Activated B cell treated with CpG ODN at 0.5 μM for 24 hours (primary cell): ENCODE data around the gene RNF146. TPM values are rescaled to one million over a fixed set of nuclear protein-coding genes. Genes with fewer than 3 reads are reported as not detected.
"Not testable (repeated sequence)": the region's sequence is repeated elsewhere in the genome, so short reads cannot be mapped to it uniquely, and the experiment has no call there.

Experiments
- ATAC-seq: fragments of 200-7000 bp; cut with Tn5 transposase; one replicate; pipeline ENCODE4 v1.10.0; 2021; ENCODE audit warnings: low read depth, mild to moderate bottlenecking, moderate library complexity
- CTCF ChIA-PET: fragments of 350-600 bp; sonication (Branson Sonifier 250); formaldehyde crosslinking; loops from one replicate; lab custom pipeline; 2021; ENCODE audit warnings: antibody characterized with exemption; lab: Charles Lee
- POLR2A ChIA-PET: fragments of 350-600 bp; sonication (Branson Sonifier 250); formaldehyde crosslinking; loops from one replicate; lab custom pipeline; 2021; ENCODE audit warnings: antibody characterized with exemption; lab: Charles Lee
- DNase-seq: peaks from one replicate; pipeline ENCODE4 v3.0.0; 2022
- H3K27ac Mint-ChIP-seq: one replicate; pipeline ENCODE4 v1.8.0; 2020; ENCODE audit warnings: mixed read lengths
- H3K27me3 Mint-ChIP-seq: one replicate; pipeline ENCODE4 v1.8.0; 2021; ENCODE audit warnings: mixed read lengths
- H3K36me3 Mint-ChIP-seq: one replicate; pipeline ENCODE4 v1.8.0; 2021; ENCODE audit warnings: low read depth, mixed read lengths
- H3K4me1 Mint-ChIP-seq: one replicate; pipeline ENCODE4 v1.8.0; 2021; ENCODE audit warnings: mixed read lengths
- H3K4me3 Mint-ChIP-seq: one replicate; pipeline ENCODE4 v1.8.0; 2020; ENCODE audit warnings: mild to moderate bottlenecking, mixed read lengths
- H3K9me3 Mint-ChIP-seq: one replicate; pipeline ENCODE4 v1.8.0; 2020; ENCODE audit warnings: mixed read lengths
- intact Hi-C: fragments of 100-400 bp; cut with micrococcal nuclease; formaldehyde crosslinking; loops from one replicate; pipeline ENCODE4 v1.15.1; 2024
- total RNA-seq: library from RNA; stranded (reverse); gene quantifications from 2 replicates; pipeline ENCODE4 v1.2.3, GENCODE V29; 2022
- TF ChIP-seq, protein P1 (sequence below): fragments of 200-600 bp; IDR thresholded peaks from one replicate; pipeline ENCODE4 v1.8.0; 2022; ENCODE audit warnings: antibody characterized with exemption, mild to moderate bottlenecking

The RNF146 gene
- total RNA-seq, 1 donor from 2014 or later: 35.3 TPM

DNA sequence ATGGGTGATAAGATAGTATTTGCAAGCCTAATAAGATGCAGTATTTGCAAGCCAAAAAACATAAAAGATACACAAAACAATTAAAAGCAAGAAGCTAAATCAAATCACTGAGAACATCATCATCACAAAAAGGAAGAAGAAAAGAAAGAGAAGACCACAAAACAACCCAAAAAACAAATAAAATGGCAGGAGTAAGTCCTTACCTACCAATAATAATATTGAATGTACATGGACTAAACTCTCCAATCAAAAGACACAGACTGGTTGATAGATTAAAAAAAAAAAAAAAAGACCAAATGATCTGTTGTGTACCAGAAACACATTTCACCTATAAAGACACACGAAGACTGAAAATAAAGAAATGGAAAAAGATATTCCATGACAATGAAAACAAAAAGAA, 39.1 kb downstream of the RNF146 start:
- Mint-ChIP-seq H3K4me3 (no peak overlapping the region), H3K4me1 (peaks cover 37% of the 10 kb centered on the region), H3K27me3 (no peaks in the 10 kb centered on the region), H3K36me3 (peaks cover 68% of the 10 kb centered on the region), H3K9me3 (peaks cover 6% of the 10 kb centered on the region), H3K27ac (no peak overlapping the region)
- POLR2A ChIA-PET: interaction anchor here (0.7 kb wide), 1 partner anchor 1525 kb away, joined by 4 read pairs; no protein-coding TSS in a partner anchor
- TF ChIP-seq, protein P1, sequence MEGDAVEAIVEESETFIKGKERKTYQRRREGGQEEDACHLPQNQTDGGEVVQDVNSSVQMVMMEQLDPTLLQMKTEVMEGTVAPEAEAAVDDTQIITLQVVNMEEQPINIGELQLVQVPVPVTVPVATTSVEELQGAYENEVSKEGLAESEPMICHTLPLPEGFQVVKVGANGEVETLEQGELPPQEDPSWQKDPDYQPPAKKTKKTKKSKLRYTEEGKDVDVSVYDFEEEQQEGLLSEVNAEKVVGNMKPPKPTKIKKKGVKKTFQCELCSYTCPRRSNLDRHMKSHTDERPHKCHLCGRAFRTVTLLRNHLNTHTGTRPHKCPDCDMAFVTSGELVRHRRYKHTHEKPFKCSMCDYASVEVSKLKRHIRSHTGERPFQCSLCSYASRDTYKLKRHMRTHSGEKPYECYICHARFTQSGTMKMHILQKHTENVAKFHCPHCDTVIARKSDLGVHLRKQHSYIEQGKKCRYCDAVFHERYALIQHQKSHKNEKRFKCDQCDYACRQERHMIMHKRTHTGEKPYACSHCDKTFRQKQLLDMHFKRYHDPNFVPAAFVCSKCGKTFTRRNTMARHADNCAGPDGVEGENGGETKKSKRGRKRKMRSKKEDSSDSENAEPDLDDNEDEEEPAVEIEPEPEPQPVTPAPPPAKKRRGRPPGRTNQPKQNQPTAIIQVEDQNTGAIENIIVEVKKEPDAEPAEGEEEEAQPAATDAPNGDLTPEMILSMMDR: no peak
- DNase-seq (no peak), ATAC-seq (no peak)
- CTCF ChIA-PET: interaction anchor here (1.4 to 7.4 kb wide), 3 partner anchors 14 to 233 kb away, joined by 6 to 60 read pairs (median 30); no protein-coding TSS in a partner anchor
- intact Hi-C loops: no loop called here

DNA sequence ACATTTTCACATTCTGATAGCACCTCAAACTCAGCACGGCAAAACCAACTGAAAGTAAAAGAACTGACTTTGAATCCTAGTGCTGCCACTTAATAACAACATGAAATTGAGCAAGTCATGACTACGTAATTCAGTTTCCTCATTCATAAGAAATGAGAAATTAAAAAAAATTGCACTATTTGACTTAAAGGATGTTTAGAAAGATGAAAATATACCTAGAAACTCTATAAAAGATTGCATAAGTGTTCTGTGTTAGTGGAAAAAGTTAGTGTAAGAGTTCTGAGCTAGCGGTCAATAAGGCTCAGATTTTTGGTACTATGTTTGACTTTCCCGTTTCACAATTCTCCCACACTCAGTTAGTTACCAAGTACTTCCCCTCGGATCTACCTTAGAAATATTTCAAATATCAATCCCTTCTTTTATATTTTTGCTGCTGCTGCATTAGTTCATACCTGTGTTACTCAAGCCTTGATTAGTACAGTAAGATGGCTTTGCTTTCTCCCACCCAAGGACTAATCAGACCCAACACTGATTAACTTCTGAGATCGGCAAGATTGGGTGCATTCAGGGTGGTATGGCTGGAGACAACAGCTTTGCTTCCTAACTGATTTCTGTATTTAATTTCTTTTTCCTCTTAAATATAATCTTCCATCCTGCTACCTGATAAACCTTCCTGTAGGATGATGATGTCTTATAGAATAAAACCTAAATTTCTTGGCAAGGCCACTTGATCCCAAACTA, 50.9 kb downstream of the RNF146 start:
- Mint-ChIP-seq H3K27ac (no peak overlapping the region), H3K36me3 (peaks cover 50% of the 10 kb centered on the region), H3K4me1 (peaks cover 6% of the 10 kb centered on the region), H3K9me3 (no peaks in the 10 kb centered on the region), H3K4me3 (no peak overlapping the region), H3K27me3 (no peaks in the 10 kb centered on the region)
- ChIA-PET CTCF (interaction anchor here (1.1 to 1.6 kb wide), 3 partner anchors 14 to 25 kb away, joined by 3 to 6 read pairs (median 4); no protein-coding TSS in a partner anchor), POLR2A (no interaction called here)
- TF ChIP-seq, protein P1: no peak
- intact Hi-C loops: no loop called here
- no peak for ATAC-seq
- no peak for DNase-seq

DNA sequence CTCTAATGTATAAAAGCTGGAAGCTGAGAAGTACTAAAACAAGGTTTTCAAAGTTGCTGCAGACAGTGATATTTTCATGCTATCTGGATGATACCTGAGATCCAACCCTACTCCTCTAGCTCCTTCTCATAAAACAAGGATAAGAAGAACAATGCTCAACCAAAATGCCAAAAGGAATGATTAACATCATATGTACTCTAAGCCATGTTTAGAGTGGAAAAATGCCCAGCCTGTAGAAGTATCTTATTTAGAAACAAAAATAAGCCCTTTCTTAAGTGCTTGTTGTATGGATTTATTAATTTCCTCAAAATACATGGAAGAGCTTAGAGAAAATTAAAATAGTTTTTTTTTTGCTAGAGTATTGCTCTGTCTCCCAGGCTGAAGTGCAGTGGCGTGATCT, 53.0 kb downstream of the RNF146 start:
- Mint-ChIP-seq H3K36me3 (peaks cover 52% of the 10 kb centered on the region), H3K4me1 (peaks cover 6% of the 10 kb centered on the region), H3K27ac (no peak overlapping the region), H3K4me3 (no peak overlapping the region), H3K27me3 (no peaks in the 10 kb centered on the region), H3K9me3 (no peaks in the 10 kb centered on the region)
- CTCF ChIA-PET: no interaction called here
- intact Hi-C loops: no loop called here
- TF ChIP-seq, protein P1: no peak
- no peak for ATAC-seq
- POLR2A ChIA-PET: no interaction called here
- DNase-seq: no peak

DNA sequence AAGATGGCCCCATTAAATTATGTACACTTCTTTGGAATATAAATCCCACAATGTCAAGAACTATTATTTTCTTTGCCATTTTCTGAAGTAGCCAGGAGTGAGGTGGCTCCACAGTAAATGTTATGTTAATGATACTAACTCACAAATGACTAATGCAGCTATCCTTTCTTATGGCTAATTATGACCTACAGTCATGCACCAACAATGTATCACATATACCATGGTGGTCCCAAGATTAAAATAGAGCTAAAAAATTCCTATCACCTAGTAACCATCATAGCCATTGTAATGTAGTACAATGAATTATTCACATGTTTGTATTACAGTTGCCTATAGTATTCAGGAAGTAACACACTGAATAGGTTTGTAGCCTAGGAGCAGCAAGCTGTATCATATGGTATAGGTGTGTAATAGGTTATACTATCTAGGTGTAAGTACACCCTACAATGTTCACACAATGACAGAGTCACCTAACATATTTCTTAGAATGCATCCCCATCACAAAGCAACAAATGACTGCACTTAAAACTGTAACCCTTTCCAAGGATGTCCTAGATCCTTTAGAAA, 61.5 kb downstream of the RNF146 start:
- Mint-ChIP-seq H3K4me1 (peaks cover 11% of the 10 kb centered on the region), H3K27me3 (no peaks in the 10 kb centered on the region), H3K4me3 (no peak overlapping the region), H3K36me3 (peaks cover 56% of the 10 kb centered on the region), H3K9me3 (no peaks in the 10 kb centered on the region), H3K27ac (no peak overlapping the region)
- ChIA-PET POLR2A (no interaction called here), CTCF (no interaction called here)
- DNase-seq: no peak
- TF ChIP-seq, protein P1: no peak
- intact Hi-C loops: no loop called here
- no peak for ATAC-seq

DNA sequence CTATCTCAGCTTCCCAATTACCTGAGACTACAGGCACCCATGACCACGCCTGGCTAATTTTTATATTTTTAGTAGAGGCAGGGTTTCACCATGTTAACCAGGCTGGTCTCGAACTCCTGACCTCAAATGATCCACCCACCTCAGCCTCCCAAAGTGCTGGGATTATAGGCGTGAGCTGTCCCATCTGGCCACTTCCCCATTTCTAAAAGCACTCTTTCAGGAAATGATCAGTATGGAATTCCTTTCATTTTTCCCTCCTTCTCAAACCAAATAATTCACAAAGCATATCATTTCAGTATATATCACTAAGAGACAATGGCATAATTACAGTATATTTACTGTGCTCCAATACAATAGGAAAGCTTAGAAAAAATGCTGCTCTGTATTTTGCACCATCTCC, 64.6 kb downstream of the RNF146 start:
- ATAC-seq, H3K27me3 Mint-ChIP-seq, H3K27ac Mint-ChIP-seq, intact Hi-C loops, H3K4me3 Mint-ChIP-seq, H3K9me3 Mint-ChIP-seq, DNase-seq: not testable (repeated sequence)
- Mint-ChIP-seq H3K36me3 (peaks cover 40% of the 10 kb centered on the region), H3K4me1 (peaks cover 36% of the 10 kb centered on the region)
- ChIA-PET POLR2A (interaction anchor here (1.2 kb wide), 1 partner anchor 10 kb away, joined by 3 read pairs; no protein-coding TSS in a partner anchor), CTCF (interaction anchor here (0.6 to 1.0 kb wide), 2 partner anchors 11 to 32 kb away, joined by 3 to 4 read pairs; no protein-coding TSS in a partner anchor)
